Urinary bladder (tissue), 4 donors: ENCODE results near the gene TMEM87B. TPM values are rescaled to one million over a fixed set of nuclear protein-coding genes. Genes with fewer than 3 reads are reported as not detected.
"Not testable (repeated sequence)": the region's sequence is repeated elsewhere in the genome, so short reads cannot be mapped to it uniquely, and the experiment has no call there.

Source experiments
- DNase-seq: peaks from one replicate; pipeline ENCODE4 v3.0.0-alpha.2; 2015; ENCODE audit errors: extremely low spot score
- H3K27ac ChIP-seq: one replicate; pipeline ENCODE4 v1.5.1; 2013; ENCODE audit warnings: low read depth, mild to moderate bottlenecking, moderate library complexity
- H3K36me3 ChIP-seq: one replicate; pipeline ENCODE4 v1.6.1; 2013; ENCODE audit warnings: mild to moderate bottlenecking, moderate library complexity; ENCODE audit not compliant: insufficient read depth
- H3K4me1 ChIP-seq: one replicate; pipeline ENCODE4 v1.6.1; 2013; ENCODE audit warnings: mild to moderate bottlenecking, moderate library complexity; ENCODE audit not compliant: insufficient read depth
- H3K4me3 ChIP-seq: one replicate; pipeline ENCODE4 v1.5.1; 2013; ENCODE audit warnings: low read depth, low read length
- WGBS: extraction: QIAGEN DNeasy Blood & Tissue Kit; methylation state at CpG from one replicate; pipeline ENCODE4 v1.1.7; 2013; 5-methylcytosine and 5-hydroxymethylcytosine counted together
- polyA plus RNA-seq: library from polyadenylated mRNA; stranded (reverse); fragments of 200-250 nt; gene quantifications from one replicate; pipeline ENCODE4 v1.2.3, GENCODE V29; 2013
- total RNA-seq: library from RNA; depleted of rRNA; stranded (reverse); fragments of >200 nt; gene quantifications from one replicate; pipeline ENCODE4 v1.2.3, GENCODE V29; 2014
- donor health status: healthy with polysubstance abuse.
- donor health status: healthy.

Gene TMEM87B
- total and polyA plus RNA-seq, 2 donors: 13.5 to 44.3 TPM

DNA sequence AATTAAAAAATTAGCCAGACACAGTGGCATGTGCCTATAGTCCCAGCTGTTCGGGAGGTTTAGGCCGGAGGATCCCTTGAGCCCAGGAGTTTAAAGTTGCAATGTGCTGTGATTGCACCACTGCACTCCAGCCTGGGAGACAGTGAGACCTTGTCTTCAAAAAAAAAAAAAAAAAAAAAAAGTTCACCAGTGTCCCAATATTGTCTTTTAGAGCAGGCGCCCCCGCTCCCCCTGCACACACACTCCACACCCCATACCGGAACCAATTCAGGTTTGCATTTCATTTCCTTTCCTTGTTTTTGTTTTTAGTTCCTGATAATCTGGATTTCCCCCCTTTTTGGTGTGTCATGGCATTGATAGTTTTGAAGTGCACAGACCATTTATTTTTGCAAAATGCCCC lies 10.4 kb downstream of the TMEM87B start:
- DNase-seq: no peak
- WGBS: 77% methylated on average over 5 of the region's 5 CpGs
- Histone ChIP-seq H3K4me3 (no peak overlapping the region), H3K36me3 (peaks cover 4% of the 10 kb centered on the region), H3K27ac (no peak overlapping the region), H3K4me1 (no peaks in the 10 kb centered on the region)

DNA sequence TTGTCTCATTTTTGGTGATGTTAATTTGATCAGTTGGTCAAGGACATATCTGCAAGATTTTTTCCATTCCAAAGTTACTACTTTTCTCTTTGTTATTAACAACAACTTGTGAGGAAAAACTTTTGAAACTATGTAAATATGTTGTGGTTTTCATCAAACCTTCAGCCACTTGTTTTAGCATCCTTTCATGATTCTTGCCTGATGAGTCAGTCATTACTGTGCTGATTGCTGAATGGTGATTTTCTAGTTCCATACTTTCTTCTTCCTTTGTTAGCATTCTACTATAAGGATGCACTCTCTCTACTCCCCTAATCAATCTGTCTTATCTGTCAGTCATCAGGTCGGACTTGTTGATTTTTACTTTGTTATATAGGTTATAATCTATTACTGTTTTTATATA lies 10.9 kb downstream of the TMEM87B start:
- Histone ChIP-seq H3K27ac (no peak overlapping the region), H3K4me3 (no peak overlapping the region), H3K4me1 (no peaks in the 10 kb centered on the region), H3K36me3 (peaks cover 4% of the 10 kb centered on the region)
- DNase-seq: no peak
- WGBS: 79% methylated on average over 1 of the region's 1 CpG

DNA sequence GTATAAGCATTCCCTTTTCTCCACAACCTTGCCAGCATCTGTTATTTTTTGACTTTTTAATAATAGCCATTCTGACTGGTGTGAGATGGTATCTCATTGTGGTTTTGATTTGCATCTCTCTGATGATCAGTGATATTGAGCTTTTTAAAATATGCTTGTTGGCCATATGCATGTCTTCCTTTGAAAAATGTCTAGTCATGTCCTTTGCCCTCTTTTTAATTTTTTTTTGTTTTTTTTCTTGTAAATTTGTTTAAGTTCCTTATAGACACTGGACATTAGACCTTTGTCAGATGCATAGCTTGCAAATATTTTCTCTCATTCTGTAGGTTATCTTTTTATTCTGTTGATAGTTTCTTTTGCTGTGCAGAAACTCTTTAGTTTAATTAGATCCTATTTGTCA lies 14.7 kb downstream of the TMEM87B start:
- H3K27ac ChIP-seq, H3K4me3 ChIP-seq, H3K4me1 ChIP-seq, DNase-seq, H3K36me3 ChIP-seq: not testable (repeated sequence)

DNA sequence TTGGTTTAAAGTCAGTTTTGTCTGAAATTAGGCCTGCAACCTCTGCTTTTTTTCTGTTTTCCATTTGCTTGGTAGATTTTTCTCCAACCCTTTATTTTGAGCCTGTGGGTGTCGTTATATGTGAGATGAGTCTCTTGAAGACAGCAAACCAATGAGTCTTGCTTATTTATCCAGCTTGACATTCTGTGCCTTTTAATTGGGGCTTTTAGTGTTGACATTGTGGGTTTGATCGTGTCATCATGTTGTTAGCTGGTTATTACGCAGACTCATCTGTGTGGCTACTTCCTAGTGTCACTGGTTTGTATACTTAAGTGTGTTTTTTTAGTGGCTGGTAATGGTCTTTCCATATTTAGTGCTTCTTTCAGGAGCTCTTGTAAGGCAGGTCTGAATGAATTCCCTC lies 18.8 kb downstream of the TMEM87B start:
- no peaks in the 10 kb centered on the region for H3K4me1 ChIP-seq
- peaks cover 4% of the 10 kb centered on the region for H3K36me3 ChIP-seq
- WGBS: 95% methylated on average over 3 of the region's 3 CpGs
- no peak overlapping the region for H3K4me3 ChIP-seq
- no peak overlapping the region for H3K27ac ChIP-seq
- no peak for DNase-seq

DNA sequence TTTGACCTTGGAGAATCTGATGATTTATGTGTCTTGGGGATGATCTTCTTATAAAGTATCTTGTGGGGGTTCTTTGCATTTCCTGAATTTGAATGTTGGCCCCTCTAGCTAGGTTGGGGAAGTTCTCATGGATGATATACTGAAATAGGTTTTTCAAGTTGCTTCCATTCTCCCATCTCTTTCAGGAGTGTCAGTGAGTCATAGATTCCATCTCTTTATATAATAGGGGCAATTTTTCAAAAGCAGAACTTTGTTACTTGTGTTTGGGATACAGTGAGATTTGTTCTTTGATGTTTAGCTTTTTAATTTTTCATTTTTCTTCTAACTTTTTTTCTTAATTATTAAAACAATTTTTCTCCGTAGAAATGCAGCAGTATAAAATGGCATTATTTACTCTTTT lies 19.4 kb downstream of the TMEM87B start:
- WGBS: 94% methylated on average over 1 of the region's 1 CpG
- H3K36me3 ChIP-seq: peaks cover 4% of the 10 kb centered on the region

DNA sequence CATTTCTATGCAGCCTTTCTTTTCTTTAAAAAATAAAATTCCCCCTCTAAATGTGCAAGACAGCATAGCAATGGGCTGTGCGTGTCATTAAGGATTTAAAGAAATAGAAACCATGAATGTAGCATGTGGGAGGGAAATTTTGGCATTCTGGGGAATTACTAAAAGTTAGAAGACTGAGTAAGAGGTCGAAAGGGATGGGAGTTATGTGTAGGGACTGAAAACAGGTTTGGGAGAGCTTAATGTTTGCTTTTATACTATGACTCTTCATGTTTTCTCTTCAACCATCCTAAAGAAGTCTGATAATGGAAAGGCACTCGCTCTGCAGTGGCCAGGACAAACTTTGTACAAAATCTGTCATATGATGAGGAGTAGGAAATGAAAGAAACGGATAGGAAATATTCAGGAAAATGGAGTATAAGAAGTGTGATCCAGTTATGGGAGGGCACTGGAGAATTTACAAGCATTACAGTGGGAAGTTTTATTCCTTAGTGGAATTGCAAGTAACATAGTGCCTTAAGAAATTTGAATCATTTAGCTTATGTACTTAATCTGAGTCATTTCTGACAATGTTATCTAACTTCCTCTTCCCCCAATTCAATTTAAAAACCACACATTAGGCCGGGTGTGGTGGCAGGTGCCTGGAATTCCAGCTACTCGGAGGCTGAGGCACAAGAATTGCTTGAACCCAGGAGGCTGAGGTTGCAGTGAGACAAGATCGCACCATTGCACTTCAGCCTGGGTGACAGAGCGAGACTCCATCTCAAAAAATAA lies 20.6 kb downstream of the TMEM87B start:
- WGBS: 81% methylated on average over 8 of the region's 8 CpGs
- H3K4me3 ChIP-seq: no peak overlapping the region
- no peak overlapping the region for H3K27ac ChIP-seq
- peaks cover 4% of the 10 kb centered on the region for H3K36me3 ChIP-seq
- H3K4me1 ChIP-seq: no peaks in the 10 kb centered on the region
- no peak for DNase-seq

More for the DNA sequence above, 19.4 kb downstream of the TMEM87B start:
- H3K4me1 ChIP-seq: no peaks in the 10 kb centered on the region
- H3K4me3 ChIP-seq: no peak overlapping the region
- no peak overlapping the region for H3K27ac ChIP-seq
- DNase-seq: no peak

DNA sequence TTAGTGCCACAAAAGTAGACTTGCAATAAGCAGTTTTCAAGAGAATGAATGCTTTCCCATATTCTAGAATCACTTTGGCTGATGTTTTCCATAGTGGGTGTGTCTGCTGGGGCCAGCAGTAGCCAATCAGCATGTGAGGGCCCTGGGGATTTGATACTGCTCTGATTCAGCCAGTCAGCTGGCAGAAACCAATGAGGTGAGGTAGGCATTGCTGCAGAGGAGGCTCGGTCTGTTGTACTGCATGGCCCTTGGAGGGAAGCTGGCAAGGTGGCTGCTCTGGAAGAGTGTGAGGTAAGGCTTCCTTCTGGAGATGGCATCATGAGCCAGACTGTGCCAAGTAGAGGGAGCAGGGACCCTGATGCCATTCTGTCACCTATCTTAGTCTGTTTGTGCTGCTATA lies 22.7 kb downstream of the TMEM87B start:
- WGBS: 76% methylated on average over 1 of the region's 1 CpG
- peaks cover 9% of the 10 kb centered on the region for H3K36me3 ChIP-seq

DNA sequence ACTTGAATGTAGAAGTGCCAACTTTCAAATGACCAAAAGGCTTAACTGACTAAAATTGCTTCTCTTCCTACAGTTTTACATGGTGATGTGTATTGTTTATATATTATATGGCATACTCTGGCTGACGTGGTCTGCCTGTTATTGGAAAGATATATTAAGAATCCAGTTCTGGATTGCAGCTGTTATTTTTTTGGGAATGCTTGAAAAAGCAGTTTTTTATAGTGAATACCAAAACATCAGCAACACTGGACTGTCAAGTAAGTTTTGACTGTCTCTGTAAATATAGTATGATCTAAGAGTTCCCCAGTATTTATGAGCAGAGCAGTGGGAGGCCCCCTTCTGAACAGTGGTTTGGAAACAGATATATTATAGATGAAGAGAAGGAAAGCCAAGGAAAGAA lies 26.2 kb downstream of the TMEM87B start:
- H3K36me3 ChIP-seq: peaks cover 7% of the 10 kb centered on the region
- no peaks in the 10 kb centered on the region for H3K4me1 ChIP-seq
- H3K4me3 ChIP-seq: no peak overlapping the region
- no peak overlapping the region for H3K27ac ChIP-seq
- WGBS: 63% methylated on average over 1 of the region's 1 CpG
- DNase-seq: no peak

More for the DNA sequence above, 22.7 kb downstream of the TMEM87B start:
- H3K27ac ChIP-seq: no peak overlapping the region
- no peak for DNase-seq
- no peak overlapping the region for H3K4me3 ChIP-seq
- H3K4me1 ChIP-seq: no peaks in the 10 kb centered on the region

DNA sequence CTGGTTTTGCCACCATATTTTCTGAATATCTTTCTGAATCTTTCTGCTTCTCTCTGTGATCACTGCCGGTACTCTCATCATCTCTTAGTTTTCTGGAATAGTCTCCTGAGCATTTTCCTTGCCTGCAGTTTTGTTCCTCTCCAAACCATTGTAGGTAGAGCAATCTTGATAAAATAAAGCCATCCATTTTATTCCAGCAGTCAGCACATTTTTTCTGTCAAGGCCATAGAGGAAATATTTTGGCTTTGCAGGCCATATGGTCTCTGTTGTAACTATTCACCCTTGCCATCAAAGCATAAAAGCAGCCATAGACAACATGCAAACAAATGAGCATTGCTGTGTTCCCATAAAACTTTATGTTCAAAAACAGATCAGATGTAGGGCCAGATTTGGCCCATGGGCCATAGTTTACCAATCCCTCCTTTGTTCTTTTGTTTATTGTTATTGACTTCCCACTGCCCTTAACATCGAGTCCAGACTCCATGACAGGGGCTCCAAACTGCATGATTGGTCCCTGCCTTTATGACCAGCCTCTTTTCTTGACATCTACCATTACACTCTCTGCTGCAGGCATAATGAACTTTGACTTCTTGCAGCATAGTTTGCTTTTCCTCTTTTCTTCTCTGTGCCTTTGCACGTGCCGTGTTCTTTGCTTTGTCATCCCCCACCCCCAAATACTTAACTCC lies 29.8 kb downstream of the TMEM87B start:
- WGBS: 69% methylated on average over 4 of the region's 4 CpGs
- no peaks in the 10 kb centered on the region for H3K4me1 ChIP-seq
- no peak overlapping the region for H3K27ac ChIP-seq
- no peak for DNase-seq
- peaks cover 16% of the 10 kb centered on the region for H3K36me3 ChIP-seq
- H3K4me3 ChIP-seq: no peak overlapping the region

DNA sequence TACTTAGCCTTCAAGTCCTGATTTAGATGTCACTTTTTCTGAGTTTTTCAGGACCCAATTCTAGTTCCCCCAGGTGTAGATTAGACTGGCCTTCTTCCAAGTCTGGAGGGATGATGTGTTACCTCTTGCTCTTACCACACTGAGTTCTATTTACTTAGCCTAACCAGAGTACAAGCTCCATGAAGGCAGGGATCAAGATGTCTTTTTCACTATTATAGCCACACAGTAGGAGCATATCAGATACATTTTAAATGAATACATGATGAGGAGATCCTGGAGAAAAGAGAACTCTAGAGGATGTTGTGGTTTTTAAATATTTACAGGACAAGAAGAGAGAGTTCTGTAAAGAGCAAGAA lies 30.3 kb downstream of the TMEM87B start:
- Histone ChIP-seq H3K27ac (no peak overlapping the region), H3K4me1 (no peaks in the 10 kb centered on the region), H3K36me3 (peaks cover 16% of the 10 kb centered on the region)

DNA sequence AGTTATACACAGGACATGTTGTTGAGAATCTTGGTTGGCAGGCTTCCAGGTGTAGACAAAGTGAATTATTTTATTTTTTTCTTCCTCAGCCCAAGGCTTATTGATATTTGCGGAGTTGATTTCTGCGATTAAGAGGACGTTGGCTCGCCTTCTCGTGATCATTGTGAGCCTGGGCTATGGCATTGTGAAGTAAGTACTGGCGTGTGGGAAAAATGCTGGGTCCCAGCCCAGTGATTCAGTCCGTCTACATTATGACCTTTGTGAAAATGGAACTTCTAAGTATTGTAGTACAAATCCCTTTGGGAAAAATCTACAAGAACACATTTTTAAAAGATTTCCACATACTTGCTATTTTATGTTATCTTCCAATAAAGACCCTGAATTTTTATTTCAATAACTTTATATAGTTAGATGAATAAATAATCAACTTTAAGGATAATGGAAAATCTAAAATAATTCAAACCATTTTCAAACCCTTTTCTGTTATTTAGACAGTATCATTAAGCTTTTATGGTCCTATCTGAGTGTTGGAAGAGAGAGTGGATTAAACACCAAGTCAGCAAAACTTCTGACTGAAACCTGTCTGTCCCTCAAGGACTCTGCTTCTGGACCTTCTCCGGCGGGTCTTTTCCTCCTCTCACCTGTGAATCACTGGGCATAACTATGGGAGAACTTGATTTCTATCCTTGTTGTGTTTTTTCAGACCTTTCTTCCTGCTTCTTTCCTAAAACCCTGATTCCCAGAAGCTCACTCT lies 31.0 kb downstream of the TMEM87B start:
- H3K27ac ChIP-seq: no peak overlapping the region
- H3K4me1 ChIP-seq: no peaks in the 10 kb centered on the region
- no peak for DNase-seq
- H3K36me3 ChIP-seq: peaks cover 16% of the 10 kb centered on the region
- WGBS: 76% methylated on average over 9 of the region's 9 CpGs
- no peak overlapping the region for H3K4me3 ChIP-seq

More for the DNA sequence above, 30.3 kb downstream of the TMEM87B start:
- H3K4me3 ChIP-seq: no peak overlapping the region
- DNase-seq: no peak

DNA sequence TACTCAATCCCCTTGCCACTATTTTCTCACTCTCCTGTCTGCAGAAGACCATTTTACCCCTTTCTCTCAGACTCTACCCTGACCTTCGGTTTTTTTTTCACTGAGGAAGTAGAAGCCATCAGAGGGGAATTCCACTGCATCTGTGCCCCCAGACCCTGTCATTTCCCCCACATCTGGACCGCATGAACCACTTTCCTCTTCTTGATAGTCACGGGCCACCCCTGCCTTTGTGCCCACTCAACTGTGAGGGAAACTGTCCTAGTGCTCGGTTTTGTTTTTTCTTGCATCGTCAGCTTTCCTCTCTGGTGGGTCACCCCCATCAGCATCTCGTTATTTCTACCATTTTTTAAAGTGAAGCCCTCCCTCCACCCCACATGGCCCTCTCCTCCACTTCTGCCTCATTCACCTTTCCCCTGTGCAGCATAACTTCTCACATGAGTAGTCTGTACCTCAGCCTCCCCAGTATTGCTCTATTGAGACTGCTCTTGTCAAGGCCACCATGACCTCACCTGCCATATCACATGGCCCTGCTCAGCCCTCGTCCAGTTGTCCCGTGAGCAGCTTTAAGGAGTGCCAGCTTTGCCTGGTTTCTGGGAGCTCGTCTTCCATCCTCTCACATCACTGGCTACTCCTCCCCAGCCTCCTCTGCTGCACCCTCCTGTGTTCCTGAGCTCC lies 32.4 kb downstream of the TMEM87B start:
- H3K36me3 ChIP-seq: peaks cover 11% of the 10 kb centered on the region
- WGBS: 93% methylated on average over 9 of the region's 9 CpGs
- H3K4me1 ChIP-seq: no peaks in the 10 kb centered on the region
- H3K27ac ChIP-seq: no peak overlapping the region
- no peak for DNase-seq
- H3K4me3 ChIP-seq: no peak overlapping the region

DNA sequence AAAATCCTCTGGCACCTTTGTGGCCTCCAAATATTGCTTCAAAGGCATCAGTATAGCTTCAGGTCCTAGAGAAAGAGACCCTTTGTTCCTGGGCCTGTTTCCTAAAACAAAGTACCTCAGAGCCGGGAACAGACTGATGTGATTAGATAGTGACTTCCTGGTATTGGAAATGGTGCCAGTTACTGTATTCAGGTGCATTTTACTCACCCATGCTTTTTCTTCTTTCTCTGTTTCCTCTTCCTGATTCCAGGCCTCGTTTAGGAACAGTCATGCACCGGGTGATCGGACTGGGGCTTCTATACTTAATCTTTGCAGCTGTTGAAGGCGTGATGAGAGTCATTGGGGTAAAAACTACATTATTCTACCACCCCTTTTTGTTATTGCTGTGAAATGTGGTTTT lies 34.3 kb downstream of the TMEM87B start:
- no peak for DNase-seq
- Histone ChIP-seq H3K36me3 (peaks cover 11% of the 10 kb centered on the region), H3K27ac (no peak overlapping the region), H3K4me1 (no peaks in the 10 kb centered on the region), H3K4me3 (no peak overlapping the region)
- 93% methylated on average over 5 of the region's 5 CpGs for WGBS
